Activated T-helper 1 cell treated with anti-CD3 and anti-CD28 coated beads, Interleukin-12 subunit alpha, Interleukin-12 subunit beta, Interleukin-2, Interleukin-4 antibody, amounts not matched to agents 30 ng/mL and 10 ng/mL and 1 ng/mL, durations not matched to agents 14 hours and 24 hours and 36 hours (primary cell): ENCODE data around the gene HOXA13. TPM values are rescaled to one million over a fixed set of nuclear protein-coding genes. Genes with fewer than 3 reads are reported as not detected.

Experiments
- DNase-seq: peaks from one replicate; pipeline ENCODE4 v3.0.0; 2021; ENCODE audit warnings: low spot score
- H3K27ac Mint-ChIP-seq: one replicate; pipeline ENCODE4 v1.8.0; 2021; ENCODE audit warnings: mild to moderate bottlenecking, mixed read lengths
- H3K27me3 Mint-ChIP-seq: one replicate; pipeline ENCODE4 v1.8.0; 2022; ENCODE audit warnings: mild to moderate bottlenecking, moderate library complexity, mixed read lengths; ENCODE audit not compliant: insufficient read depth
- H3K36me3 Mint-ChIP-seq: one replicate; pipeline ENCODE4 v1.8.0; 2021; ENCODE audit warnings: low read depth, mixed read lengths
- H3K4me1 Mint-ChIP-seq: one replicate; pipeline ENCODE4 v1.8.0; 2021; ENCODE audit warnings: low read depth, mixed read lengths
- H3K4me3 Mint-ChIP-seq: one replicate; pipeline ENCODE4 v1.8.0; 2021; ENCODE audit warnings: mild to moderate bottlenecking, moderate library complexity, mixed read lengths
- H3K9me3 Mint-ChIP-seq: one replicate; pipeline ENCODE4 v1.8.0; 2021; ENCODE audit warnings: mixed read lengths
- intact Hi-C: fragments of 100-400 bp; cut with micrococcal nuclease; formaldehyde crosslinking; loops from one replicate; pipeline ENCODE4 v1.15.1; 2024
- total RNA-seq: library from RNA; stranded (reverse); gene quantifications from 2 replicates; pipeline ENCODE4 v1.2.3, GENCODE V29; 2022

Gene HOXA13
- total RNA-seq, 1 donor from 2014 or later = not detected

DNA sequence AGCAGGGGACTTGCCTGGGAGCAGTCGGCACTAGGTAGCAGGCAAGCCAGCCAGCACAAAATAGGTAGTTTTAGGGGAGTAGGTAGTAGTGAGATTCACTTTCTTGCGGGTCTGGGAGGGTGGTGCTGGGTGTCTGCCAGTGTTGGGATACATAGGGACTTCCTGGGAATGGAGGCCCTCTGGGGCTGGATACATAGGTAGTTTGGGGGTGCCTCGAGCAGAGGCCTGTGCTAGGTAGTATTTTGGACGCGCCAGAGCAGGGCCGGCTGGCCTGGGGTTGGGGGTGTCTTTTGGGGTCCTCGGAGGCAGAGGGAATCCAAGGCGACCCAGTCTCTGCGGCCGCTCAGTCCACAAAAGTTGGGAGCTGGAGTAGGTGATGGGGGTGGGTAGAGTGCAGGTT lies 45.5 kb downstream of the HOXA13 start:
- DNase-seq = no peak
- no peak overlapping the region for H3K4me3 Mint-ChIP-seq
- H3K4me1 Mint-ChIP-seq = peaks cover 18% of the 10 kb centered on the region
- peaks cover 85% of the 10 kb centered on the region for H3K27me3 Mint-ChIP-seq
- no peak overlapping the region for H3K27ac Mint-ChIP-seq
- no peaks in the 10 kb centered on the region for H3K9me3 Mint-ChIP-seq
- intact Hi-C loops = loop anchor here (5.0 kb wide), 1 partner anchor 57 kb away; the partner anchor contains the start of gene HOXA1
- H3K36me3 Mint-ChIP-seq = no peaks in the 10 kb centered on the region

DNA sequence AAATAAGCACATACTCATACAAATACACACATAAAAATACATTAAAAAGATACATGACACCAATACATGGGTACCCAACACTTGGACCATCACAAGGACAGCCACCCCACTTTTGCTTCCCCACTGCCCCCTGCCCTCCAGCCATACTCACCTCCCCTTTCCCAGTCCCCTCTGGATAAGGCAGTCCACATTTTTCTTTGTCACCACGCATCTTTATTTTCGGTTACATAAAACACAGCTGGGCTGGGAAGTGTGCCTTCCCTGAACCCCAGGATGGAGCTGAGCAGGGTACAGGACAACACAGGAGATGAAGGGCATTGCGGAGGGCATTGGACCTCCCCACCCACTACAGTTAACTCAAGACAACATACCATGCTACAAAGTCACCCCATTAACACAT lies 46.4 kb downstream of the HOXA13 start:
- DNase-seq = no peak
- intact Hi-C loops = loop anchor here (1.0 to 5.0 kb wide), 2 partner anchors 8 to 56 kb away; partner anchors contain the start of gene HOXA1
- Mint-ChIP-seq H3K27ac (no peak overlapping the region), H3K36me3 (no peaks in the 10 kb centered on the region), H3K27me3 (peaks cover 85% of the 10 kb centered on the region), H3K4me1 (peaks cover 18% of the 10 kb centered on the region), H3K9me3 (no peaks in the 10 kb centered on the region), H3K4me3 (no peak overlapping the region)

DNA sequence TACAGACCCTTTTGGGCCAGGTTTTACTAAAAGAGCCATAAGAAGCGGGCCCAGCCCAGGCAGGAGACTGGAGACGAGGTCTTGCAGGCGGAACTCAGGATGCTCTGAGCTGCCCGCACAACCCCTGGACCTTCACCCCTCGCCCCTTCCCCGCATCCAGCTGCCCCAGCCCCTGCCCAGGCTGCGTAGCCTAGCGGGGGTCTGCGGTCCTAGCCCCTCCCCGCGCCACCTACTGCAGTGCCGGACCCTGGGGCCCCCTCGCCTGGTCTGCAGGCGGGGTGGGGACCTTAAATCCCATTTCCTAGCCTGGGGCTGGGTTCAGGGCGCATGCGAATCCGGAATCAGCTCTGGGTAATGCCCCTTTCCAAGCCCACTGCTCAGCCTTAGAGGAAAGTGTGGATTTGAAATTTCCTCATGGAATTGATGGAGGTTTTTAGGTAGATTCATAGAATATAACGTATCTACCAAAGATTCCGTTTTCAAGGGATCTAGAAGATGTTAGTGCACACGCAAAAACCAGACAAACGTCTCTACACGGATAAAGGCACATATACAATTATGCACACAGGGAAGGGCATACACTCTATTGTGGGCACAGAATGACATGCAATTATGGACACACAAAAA lies 47.0 kb downstream of the HOXA13 start:
- Mint-ChIP-seq H3K36me3 (no peaks in the 10 kb centered on the region), H3K27me3 (peaks cover 86% of the 10 kb centered on the region), H3K27ac (no peak overlapping the region), H3K4me3 (no peak overlapping the region), H3K4me1 (peaks cover 18% of the 10 kb centered on the region), H3K9me3 (no peaks in the 10 kb centered on the region)
- intact Hi-C loops = loop anchor here (1.0 to 5.0 kb wide), 3 partner anchors 8 to 56 kb away; partner anchors contain the start of genes HOXA1 and HOXA11
- DNase-seq = no peak

DNA sequence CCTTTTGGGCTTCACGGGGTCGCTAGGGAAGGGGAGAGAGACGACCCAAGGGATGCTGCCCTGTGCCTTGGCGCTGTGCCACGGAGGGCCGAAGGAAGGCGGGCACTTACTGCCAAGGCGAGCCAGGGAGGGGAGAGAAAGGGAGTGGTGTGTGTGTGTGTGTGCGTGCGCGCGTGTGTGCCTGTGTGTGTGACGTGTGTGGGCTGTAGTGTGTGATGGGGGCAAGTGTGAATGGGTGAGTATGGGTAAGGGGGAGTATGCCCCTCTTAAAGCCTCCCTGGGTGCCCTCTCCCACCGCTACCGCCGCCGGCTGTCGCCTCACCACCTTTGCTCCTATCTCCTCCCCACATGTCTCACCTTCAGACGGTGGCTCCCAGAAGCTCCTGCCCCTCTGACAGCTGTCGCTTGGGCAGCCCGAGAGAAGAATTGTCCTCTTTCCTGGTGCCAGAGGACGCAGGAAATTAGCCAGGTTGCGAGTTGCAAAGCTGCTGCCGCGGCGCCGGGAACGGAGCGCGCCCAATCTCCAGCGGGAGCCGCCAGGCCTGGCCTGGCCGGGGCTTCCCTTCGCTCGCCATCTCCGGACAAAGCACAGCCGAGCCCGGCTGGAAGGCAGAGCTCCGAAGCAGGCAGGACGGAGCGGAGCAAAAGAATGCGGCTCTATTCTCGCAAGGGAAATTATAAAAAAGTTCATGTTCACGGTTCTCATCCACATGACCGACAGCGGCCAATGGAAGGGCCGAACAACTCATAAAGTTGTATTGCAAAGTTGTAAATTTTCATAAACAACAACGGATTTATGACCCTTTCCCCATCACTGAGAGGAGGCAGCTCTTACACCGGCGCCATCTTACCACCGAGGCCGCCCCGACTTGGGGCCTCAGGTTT lies 47.7 kb downstream of the HOXA13 start, which contains the start of gene HOXA3:
TSS of gene HOXA3 (minus strand) at position 653 of the 885 bp plus-strand sequence. CDS start 41,943 bp downstream, outside the sequence.
- no peak for DNase-seq
- peaks cover 82% of the 10 kb centered on the region for H3K27me3 Mint-ChIP-seq
- no peaks in the 10 kb centered on the region for H3K9me3 Mint-ChIP-seq
- H3K4me1 Mint-ChIP-seq = peaks cover 18% of the 10 kb centered on the region
- H3K27ac Mint-ChIP-seq = peak within 1 kb of the TSS; percentile 12
- peak within 1 kb of the TSS; percentile 57 for H3K4me3 Mint-ChIP-seq
- H3K36me3 Mint-ChIP-seq = peaks cover 1% of the 10 kb centered on the region
- intact Hi-C loops = loop anchor here (1.0 to 5.0 kb wide), 3 partner anchors 17 to 55 kb away; partner anchors contain the start of genes HOXA1 and HOXA11

DNA sequence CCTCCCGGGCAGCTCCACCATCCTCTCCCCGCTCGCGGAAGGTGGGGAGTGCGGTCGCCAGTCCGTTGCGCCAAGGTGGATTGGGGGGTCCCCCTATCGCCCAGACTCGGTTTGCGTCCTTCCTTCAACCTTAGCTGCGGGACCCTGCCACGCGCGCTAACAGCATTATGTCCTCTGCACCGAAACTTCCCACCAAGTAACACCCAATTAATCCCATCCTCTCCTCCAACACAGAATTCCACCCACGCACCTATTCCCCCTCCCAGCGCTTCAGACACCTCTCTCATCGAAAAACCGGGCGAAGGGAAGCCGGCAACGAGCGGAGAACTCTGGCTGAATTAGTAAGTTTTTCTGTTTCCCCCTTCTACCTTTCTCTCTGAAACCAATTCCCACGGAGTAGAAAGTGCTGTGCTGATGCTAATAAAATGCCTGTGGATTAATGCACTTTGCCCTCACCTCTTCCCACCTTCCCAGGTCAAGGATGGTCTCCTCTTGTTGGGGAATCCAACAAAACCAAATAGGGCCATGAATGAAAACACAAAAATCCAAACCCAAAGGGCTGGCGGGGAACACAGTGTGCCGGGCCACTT lies 48.5 kb downstream of the HOXA13 start:
- H3K4me1 Mint-ChIP-seq = peaks cover 18% of the 10 kb centered on the region
- peak overlapping the region; percentile 12 for H3K27ac Mint-ChIP-seq
- H3K4me3 Mint-ChIP-seq = peak overlapping the region; percentile 57
- no peaks in the 10 kb centered on the region for H3K9me3 Mint-ChIP-seq
- intact Hi-C loops = loop anchor here (2.0 to 5.0 kb wide), 2 partner anchors 17 to 54 kb away; partner anchors contain the start of gene HOXA1
- peaks cover 3% of the 10 kb centered on the region for H3K36me3 Mint-ChIP-seq
- H3K27me3 Mint-ChIP-seq = peaks cover 84% of the 10 kb centered on the region
- no peak for DNase-seq

DNA sequence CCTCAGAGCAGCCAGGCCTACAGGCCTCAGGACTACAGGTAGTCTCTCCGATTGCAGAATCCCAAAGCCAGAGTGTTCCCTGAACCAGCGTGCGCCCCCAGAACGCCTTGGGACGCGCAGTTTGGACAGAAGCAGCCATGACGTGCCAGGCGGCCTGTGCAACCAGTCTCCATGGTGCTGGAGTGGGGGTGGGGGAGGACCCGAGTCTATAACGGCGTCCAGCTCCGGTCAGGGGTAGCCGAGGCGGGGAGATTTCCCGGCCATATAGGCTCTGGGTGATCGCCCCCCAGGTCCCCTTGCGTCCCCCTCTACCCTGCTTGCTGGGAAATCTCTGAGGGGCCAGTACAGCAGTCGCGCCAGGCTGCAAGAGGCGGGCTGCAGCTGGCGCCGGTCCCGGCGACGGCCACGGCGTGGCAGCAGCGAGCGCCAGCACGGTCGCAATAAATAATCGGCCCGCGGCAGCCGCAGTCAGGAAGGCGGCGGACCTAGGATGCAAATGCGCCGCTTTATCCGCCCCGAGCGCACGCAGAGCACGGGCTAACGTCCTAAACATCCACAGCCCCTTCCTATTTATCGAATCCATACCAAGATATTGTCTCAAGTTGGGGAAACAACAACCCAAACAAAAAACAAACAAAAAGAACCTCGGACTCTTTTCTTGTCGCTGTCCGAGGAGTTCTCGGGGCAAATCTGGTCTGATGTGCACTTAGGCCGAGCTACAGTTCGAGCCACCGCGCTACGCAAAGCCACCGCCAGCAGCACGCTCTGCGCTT lies 49.1 kb downstream of the HOXA13 start:
- peak; percentile 46 for DNase-seq
- Mint-ChIP-seq H3K27me3 (peaks cover 88% of the 10 kb centered on the region), H3K36me3 (peaks cover 3% of the 10 kb centered on the region), H3K27ac (peak overlapping the region; percentile 7), H3K4me3 (peak overlapping the region; percentile 57), H3K9me3 (no peaks in the 10 kb centered on the region), H3K4me1 (peaks cover 18% of the 10 kb centered on the region)
- intact Hi-C loops = loop anchor here (2.0 to 5.0 kb wide), 2 partner anchors 16 to 53 kb away; partner anchors contain the start of gene HOXA1

DNA sequence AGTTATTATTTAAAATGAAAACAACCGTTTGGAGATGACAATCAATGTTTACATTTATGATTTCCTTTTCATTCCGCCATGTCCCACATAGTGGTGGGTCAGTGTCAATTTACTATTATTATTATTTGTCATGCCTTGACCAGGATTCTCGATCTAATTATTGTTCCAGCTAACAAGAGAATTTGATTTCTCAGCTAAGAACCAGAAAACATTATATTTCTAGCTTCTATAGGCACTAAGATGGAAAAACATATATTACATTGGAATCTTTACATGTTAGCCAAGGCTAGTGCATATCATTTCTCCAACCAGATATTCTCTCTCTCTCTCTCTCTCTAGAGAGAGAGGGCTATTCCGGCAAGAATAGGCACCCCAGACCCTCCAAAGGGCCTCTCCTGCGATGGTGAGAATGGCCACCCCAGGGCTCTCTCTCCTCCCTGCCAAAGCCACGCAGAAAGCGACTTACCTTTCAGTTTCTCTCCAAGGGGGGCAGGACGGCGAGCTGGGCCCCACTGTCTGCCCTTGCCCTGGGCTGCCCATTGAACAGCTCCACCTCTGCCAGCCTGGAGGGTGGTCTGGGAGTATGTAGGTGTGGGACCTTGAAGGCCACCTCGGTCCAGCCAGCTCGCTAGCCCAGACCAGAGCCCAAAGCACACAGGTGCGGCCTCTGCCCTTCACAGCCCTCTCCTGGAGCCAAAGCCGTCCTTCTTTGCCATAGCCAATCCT lies 49.9 kb downstream of the HOXA13 start:
- Mint-ChIP-seq H3K27me3 (peaks cover 85% of the 10 kb centered on the region), H3K27ac (no peak overlapping the region), H3K4me1 (peaks cover 17% of the 10 kb centered on the region), H3K9me3 (no peaks in the 10 kb centered on the region), H3K4me3 (no peak overlapping the region), H3K36me3 (peaks cover 3% of the 10 kb centered on the region)
- intact Hi-C loops = loop anchor here (2.0 to 5.0 kb wide), 2 partner anchors 15 to 53 kb away; partner anchors contain the start of gene HOXA1
- DNase-seq = no peak

DNA sequence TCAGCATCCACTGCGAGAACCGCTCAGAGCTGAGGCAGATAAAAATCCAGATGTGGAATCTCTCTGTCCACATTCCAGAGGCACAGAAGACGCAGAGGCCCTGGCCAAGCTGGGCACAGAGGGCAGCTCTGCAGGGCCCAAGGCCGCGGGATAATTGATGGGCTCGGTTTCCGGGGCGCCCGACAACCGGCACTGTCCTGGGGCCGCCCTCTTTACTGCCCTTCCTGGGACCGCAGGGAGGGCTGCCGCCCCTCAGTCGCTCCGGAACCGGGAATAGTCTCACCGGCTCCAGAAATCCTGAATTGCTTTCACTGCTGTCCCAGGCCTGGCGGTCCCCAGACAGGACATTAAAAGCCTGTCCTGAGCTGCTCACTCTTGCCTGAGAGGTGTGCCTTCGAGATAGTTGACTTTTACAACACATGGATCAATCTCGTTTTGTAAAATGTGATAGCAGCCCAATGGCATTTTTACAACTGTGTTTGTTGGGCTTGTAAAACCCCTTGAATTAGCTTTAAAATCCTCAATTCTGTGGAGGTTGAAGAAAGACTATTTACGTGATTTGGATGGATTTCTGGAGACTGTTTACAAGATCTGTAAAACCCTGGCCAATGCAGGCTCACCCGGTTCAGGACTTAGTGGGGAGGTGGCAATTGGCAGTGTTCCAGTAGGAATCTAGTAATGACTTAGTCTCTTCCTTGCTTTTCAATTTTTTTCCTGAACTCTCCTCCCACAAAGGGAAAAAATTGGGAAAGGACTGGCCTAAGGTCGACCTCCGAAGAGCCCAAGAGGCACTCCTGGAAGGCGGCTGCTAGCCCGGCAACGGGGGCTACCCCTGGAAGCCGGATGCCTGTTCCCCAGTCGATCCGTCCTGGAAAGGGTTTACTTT lies 50.9 kb downstream of the HOXA13 start:
- H3K9me3 Mint-ChIP-seq = no peaks in the 10 kb centered on the region
- no peak overlapping the region for H3K4me3 Mint-ChIP-seq
- peaks cover 10% of the 10 kb centered on the region for H3K4me1 Mint-ChIP-seq
- peaks cover 3% of the 10 kb centered on the region for H3K36me3 Mint-ChIP-seq
- no peak overlapping the region for H3K27ac Mint-ChIP-seq
- no peak for DNase-seq
- H3K27me3 Mint-ChIP-seq = peaks cover 75% of the 10 kb centered on the region
- intact Hi-C loops = no loop called here

DNA sequence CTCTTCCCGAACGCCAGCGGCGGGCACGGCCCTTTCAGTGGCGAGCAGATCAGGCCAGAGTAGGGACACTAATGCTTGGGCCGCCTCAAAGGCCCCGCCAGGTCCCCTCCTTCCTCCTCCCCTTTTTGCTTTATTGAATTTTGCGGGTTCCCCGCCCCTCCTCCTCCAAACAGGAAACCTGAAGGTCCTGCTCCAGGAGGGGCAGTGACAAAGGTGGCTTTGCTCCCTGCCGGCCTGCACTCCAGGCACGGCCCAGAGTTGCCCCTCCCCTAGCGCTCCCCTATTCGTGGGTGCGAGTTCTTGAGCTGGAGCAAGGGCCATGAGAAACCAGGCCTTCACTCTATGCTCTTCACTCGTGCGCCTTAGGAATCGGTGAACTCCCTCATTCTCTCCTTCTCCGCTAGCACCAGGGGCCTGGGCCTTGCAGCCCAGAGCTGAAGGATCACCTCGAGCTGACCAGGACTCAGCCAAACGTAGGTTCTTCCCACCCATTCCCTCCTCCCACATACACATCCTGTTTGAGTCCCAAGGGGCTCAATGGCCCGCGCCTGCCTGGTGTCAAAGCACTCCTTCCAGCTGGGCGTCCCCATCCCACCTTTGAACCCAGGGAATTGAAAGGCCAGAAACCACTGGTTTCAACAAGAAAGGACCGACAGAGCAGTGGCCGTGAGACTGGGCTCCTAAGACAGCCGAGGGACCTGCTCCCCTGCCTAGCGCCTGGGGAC lies 51.7 kb downstream of the HOXA13 start:
- intact Hi-C loops = no loop called here
- Mint-ChIP-seq H3K27ac (no peak overlapping the region), H3K27me3 (peaks cover 67% of the 10 kb centered on the region), H3K4me3 (no peak overlapping the region), H3K9me3 (no peaks in the 10 kb centered on the region), H3K4me1 (peaks cover 10% of the 10 kb centered on the region), H3K36me3 (peaks cover 3% of the 10 kb centered on the region)
- DNase-seq = no peak

DNA sequence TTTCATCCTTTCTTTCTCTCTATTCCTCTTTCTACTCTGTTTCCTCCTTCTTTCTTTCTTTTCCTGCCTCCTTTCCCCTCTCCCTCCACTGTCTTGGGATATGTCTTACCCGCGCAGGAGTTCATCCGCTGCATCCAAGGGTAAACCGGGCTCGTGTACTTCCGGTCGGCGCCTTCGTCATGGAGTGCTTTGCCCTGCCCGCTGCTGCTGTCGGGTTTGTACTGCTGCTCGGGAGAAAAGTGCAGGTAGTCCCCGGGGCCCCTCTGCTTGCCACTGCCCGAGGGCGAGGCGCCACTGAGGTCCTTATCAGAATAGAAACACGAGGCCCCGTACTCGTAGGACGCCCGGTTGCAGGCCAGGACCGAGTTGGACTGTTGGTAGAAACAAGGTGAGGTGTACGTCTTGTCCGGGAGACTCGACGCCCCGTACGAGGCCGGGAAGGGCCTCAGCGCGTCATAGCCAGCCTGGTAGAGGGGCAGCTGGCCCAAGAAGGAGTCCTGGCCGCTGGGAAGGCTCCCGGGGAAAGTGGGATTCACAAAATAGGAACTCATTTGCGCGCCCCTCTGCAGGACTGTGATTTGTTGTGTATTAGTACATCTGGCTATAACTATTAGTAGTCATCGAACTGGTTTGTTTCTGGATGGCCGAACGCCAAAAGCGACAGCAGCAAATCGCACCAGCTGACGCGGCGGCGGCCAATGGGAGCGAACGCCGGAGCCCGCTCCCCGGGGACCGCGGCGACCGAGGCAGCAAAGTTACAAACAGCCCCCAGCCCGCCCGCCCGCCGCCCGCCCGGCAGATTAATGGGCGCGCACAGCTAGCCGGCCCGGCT lies 52.5 kb downstream of the HOXA13 start, which contains the start of gene HOXA6:
TSS of gene HOXA6 (minus strand) at position 576 of the 832 bp plus-strand sequence. CDS start at position 551, 25 bp downstream.
- intact Hi-C loops = no loop called here
- Mint-ChIP-seq H3K27me3 (peaks cover 63% of the 10 kb centered on the region), H3K36me3 (peaks cover 3% of the 10 kb centered on the region), H3K4me3 (no peak within 1 kb of the TSS), H3K9me3 (no peaks in the 10 kb centered on the region), H3K4me1 (peaks cover 10% of the 10 kb centered on the region), H3K27ac (no peak within 1 kb of the TSS)
- no peak for DNase-seq
